SU-DHL-6 (cell line): ENCODE measurements around the gene CPZ.

Experiments
- H2AFZ ChIP-seq: fragments of 200-600 bp; sonication (generic); 2 replicates; pipeline ENCODE4 v1.6.1; 2014; ENCODE audit warnings: low read depth, mild to moderate bottlenecking, moderate library complexity, mixed read lengths, antibody characterized with exemption, low read length; ENCODE audit not compliant: severe bottlenecking
- H3F3A ChIP-seq: fragments of 200-600 bp; shearing (Covaris generic); 2 replicates; pipeline ENCODE4 v1.6.0; 2016; ENCODE audit warnings: antibody characterized with exemption, mild to moderate bottlenecking; ENCODE audit not compliant: insufficient read depth
- H3K27ac ChIP-seq: fragments of 200-600 bp; sonication (generic); 2 replicates; pipeline ENCODE4 v1.5.1; 2016; ENCODE audit warnings: low read depth, mild to moderate bottlenecking, low read length, moderate library complexity, mixed read lengths
- H3K27me3 ChIP-seq: fragments of 200-600 bp; sonication (generic), shearing (Covaris generic); 2 replicates; pipeline ENCODE4 v1.6.0; 2014; ENCODE audit warnings: mild to moderate bottlenecking, low read length
- H3K36me3 ChIP-seq: fragments of 200-600 bp; sonication (generic); 2 replicates; pipeline ENCODE4 v1.6.1; 2014; ENCODE audit warnings: mild to moderate bottlenecking, low read length, mixed read lengths
- H3K4me2 ChIP-seq: fragments of 300-600, 200-600 bp; shearing (Covaris generic), sonication (generic); 2 replicates; pipeline ENCODE4 v1.6.0; 2014; ENCODE audit warnings: low read length, low read depth, mild to moderate bottlenecking; ENCODE audit not compliant: poor library complexity, severe bottlenecking
- H3K4me3 ChIP-seq: fragments of 200-600 bp; sonication (generic); 2 replicates; pipeline ENCODE4 v1.5.1; 2014; ENCODE audit warnings: antibody characterized with exemption, low read length, mild to moderate bottlenecking, mixed read lengths; ENCODE audit not compliant: insufficient read depth, poor library complexity, severe bottlenecking
- H3K79me2 ChIP-seq: fragments of 200-600 bp; sonication (generic); 2 replicates; pipeline ENCODE4 v1.6.1; 2014; ENCODE audit warnings: mild to moderate bottlenecking, low read length, moderate library complexity; ENCODE audit not compliant: insufficient read depth
- H3K9ac ChIP-seq: fragments of 200-600 bp; sonication (generic); 2 replicates; pipeline ENCODE4 v1.7.0; 2014; ENCODE audit warnings: mild to moderate bottlenecking, low read length
- H3K9me2 ChIP-seq: fragments of 200-600 bp; sonication (generic); replicated peaks from 2 replicates; pipeline ENCODE4 v1.6.1; 2014; ENCODE audit warnings: low read length; ENCODE audit not compliant: insufficient read depth
- H3K9me3 ChIP-seq: fragments of 200-600 bp; sonication (generic); 2 replicates; pipeline ENCODE4 v1.6.1; 2014; ENCODE audit warnings: low read length, mixed read lengths; ENCODE audit not compliant: insufficient read depth
- H4K20me1 ChIP-seq: fragments of 200-600 bp; sonication (generic); 2 replicates; pipeline ENCODE4 v1.6.1; 2014; ENCODE audit warnings: low read depth, mild to moderate bottlenecking, antibody characterized with exemption, low read length, moderate library complexity, mixed read lengths
- EZH2phosphoT487 ChIP-seq: fragments of 200-600 bp; sonication (generic), shearing (Covaris generic); conservative IDR thresholded peaks from 2 replicates; pipeline ENCODE4 v1.6.1; 2018; ENCODE audit warnings: mild to moderate bottlenecking, antibody characterized with exemption, low read length, moderate library complexity, mixed read lengths
- TF ChIP-seq, protein P1 (sequence below): fragments of 200-600 bp; sonication (generic); IDR thresholded peaks from one replicate; pipeline ENCODE4 v1.5.1; 2017; ENCODE audit warnings: antibody characterized with exemption, mild to moderate bottlenecking, low read length, moderate library complexity; ENCODE audit not compliant: insufficient read depth, poor library complexity, severe bottlenecking

CPZ gene

DNA sequence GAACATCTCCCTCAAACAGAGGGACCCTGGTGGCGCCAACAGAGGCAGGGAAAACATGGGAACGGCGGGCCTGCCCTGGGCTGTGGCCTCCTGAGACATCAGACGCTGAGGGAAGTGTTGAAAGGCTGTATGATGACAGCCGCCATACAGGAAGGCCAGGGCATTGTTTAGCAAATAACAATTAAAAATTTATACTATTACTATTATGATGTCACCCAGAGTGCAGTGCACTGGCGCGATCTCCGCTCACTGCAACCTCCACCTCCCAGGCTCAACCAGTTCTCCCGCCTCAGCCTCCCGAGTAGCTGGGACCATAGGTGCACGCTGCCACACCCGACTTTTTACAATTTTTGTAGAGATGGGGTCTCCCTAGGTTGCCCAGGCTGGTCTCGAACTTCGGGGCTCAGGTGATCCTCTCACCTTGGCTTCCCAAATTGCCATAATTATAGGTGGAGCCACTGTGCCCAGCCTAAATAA is 54.6 kb downstream of the CPZ start:
- H3K36me3 ChIP-seq: no peaks in the 10 kb centered on the region
- H3K9me2 ChIP-seq: no peaks in the 10 kb centered on the region
- H3K9me3 ChIP-seq: no peaks in the 10 kb centered on the region
- no peaks in the 10 kb centered on the region for H4K20me1 ChIP-seq
- no peak for TF ChIP-seq EZH2phosphoT487
- TF ChIP-seq, protein P1, sequence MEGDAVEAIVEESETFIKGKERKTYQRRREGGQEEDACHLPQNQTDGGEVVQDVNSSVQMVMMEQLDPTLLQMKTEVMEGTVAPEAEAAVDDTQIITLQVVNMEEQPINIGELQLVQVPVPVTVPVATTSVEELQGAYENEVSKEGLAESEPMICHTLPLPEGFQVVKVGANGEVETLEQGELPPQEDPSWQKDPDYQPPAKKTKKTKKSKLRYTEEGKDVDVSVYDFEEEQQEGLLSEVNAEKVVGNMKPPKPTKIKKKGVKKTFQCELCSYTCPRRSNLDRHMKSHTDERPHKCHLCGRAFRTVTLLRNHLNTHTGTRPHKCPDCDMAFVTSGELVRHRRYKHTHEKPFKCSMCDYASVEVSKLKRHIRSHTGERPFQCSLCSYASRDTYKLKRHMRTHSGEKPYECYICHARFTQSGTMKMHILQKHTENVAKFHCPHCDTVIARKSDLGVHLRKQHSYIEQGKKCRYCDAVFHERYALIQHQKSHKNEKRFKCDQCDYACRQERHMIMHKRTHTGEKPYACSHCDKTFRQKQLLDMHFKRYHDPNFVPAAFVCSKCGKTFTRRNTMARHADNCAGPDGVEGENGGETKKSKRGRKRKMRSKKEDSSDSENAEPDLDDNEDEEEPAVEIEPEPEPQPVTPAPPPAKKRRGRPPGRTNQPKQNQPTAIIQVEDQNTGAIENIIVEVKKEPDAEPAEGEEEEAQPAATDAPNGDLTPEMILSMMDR: no peak
- no peak overlapping the region for H3K4me2 ChIP-seq
- no peaks in the 10 kb centered on the region for H3K79me2 ChIP-seq
- H3K27me3 ChIP-seq: no peaks in the 10 kb centered on the region
- no peak overlapping the region for H2AFZ ChIP-seq
- no peaks in the 10 kb centered on the region for H3F3A ChIP-seq
- H3K4me3 ChIP-seq: no peak overlapping the region
- no peak overlapping the region for H3K9ac ChIP-seq
- H3K27ac ChIP-seq: no peak overlapping the region

DNA sequence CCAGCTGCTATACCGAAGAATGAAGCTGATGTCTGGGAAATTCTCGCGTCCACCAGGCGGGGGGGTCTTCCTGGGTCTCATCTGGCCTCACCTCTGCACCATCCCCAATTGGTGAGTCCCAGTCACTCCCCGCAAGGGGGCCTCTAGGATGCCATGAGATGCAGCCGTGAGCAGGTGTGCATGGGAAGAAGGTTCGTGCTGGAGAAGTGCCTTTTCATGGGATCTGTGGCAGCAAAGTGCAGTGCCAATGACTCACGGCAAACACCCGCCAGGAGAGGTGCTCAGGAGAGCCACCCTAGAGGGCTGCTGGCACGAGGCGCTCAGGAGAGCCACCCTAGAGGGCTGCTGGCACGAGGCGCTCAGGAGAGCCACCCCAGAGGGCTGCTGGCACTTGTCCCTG is 55.1 kb downstream of the CPZ start:
- Histone ChIP-seq H3K27ac (no peak overlapping the region), H3K9ac (no peak overlapping the region), H3K9me3 (no peaks in the 10 kb centered on the region), H4K20me1 (no peaks in the 10 kb centered on the region), H3K36me3 (no peaks in the 10 kb centered on the region), H3K4me2 (no peak overlapping the region), H3K79me2 (no peaks in the 10 kb centered on the region), H3K9me2 (no peaks in the 10 kb centered on the region), H3F3A (no peaks in the 10 kb centered on the region), H3K4me3 (no peak overlapping the region), H3K27me3 (no peaks in the 10 kb centered on the region), H2AFZ (no peak overlapping the region)
- no peak for TF ChIP-seq EZH2phosphoT487
- TF ChIP-seq, protein P1: no peak

DNA sequence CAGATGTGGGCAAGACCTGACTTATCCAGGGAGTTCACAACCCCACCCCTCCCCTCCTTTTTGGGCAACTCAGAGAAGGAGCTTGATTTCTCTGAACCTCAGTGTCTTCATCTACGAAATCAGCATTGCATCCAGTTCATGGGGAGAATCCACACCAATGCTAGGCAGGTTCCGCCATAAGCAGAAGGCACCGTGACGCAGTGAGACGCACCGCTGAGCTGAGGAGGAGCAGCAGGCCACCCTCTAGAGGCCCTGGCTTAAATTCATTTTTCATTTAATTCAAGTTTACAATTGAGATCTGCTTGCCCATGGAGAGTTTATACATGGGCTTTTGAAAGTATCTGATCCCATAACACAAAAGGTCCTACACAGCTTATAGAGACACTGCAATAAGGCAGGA is 55.7 kb downstream of the CPZ start:
- Histone ChIP-seq H3K9me2 (no peaks in the 10 kb centered on the region), H3K79me2 (no peaks in the 10 kb centered on the region), H3K4me3 (no peak overlapping the region), H3K4me2 (no peak overlapping the region), H3K27ac (no peak overlapping the region), H3K36me3 (no peaks in the 10 kb centered on the region), H3F3A (no peaks in the 10 kb centered on the region), H2AFZ (no peak overlapping the region), H3K9me3 (no peaks in the 10 kb centered on the region), H4K20me1 (no peaks in the 10 kb centered on the region), H3K9ac (no peak overlapping the region), H3K27me3 (no peaks in the 10 kb centered on the region)
- TF ChIP-seq EZH2phosphoT487: no peak
- TF ChIP-seq, protein P1: no peak
